Keratinocyte (primary cell): Measurements from ENCODE around the gene MON2. TPM values are rescaled to one million over a fixed set of nuclear protein-coding genes. Genes with fewer than 3 reads are reported as not detected.

Experiments used
- DNase-seq: peaks from one replicate; pipeline ENCODE4 v3.0.0-alpha.2; 2011; ENCODE audit warnings: low read depth, missing footprints, low spot score
- FAIRE-seq: peaks from 2 replicates; lab custom pipeline; 2011; peaks lifted over from hg19 to GRCh38; lab: Jason Lieb, UNC
- H2AFZ ChIP-seq: 2 replicates; pipeline ENCODE4 v1.6.0; 2012; ENCODE audit warnings: low read length, control low read depth, inconsistent platforms; ENCODE audit not compliant: control insufficient read depth
- H3K27ac ChIP-seq: 2 replicates; pipeline ENCODE4 v1.5.1; 2011; ENCODE audit warnings: low read length; ENCODE audit not compliant: control insufficient read depth, insufficient read depth
- H3K27me3 ChIP-seq: 3 replicates; pipeline ENCODE4 v1.6.0; 2011; ENCODE audit warnings: low read length; ENCODE audit not compliant: control insufficient read depth, insufficient read depth; ENCODE audit errors: extremely low read depth
- H3K36me3 ChIP-seq, 2 experiments: 2 replicates in 1 of 2; 3 replicates in 1 of 2; pipeline ENCODE4 v1.5.1; 2011; ENCODE audit warnings: low read length in 2 of 2, mild to moderate bottlenecking in 1 of 2; ENCODE audit not compliant: control insufficient read depth in 2 of 2, insufficient read depth in 2 of 2; ENCODE audit errors: extremely low read depth in 1 of 2
- H3K4me1 ChIP-seq: 3 replicates; pipeline ENCODE4 v1.5.1; 2011; ENCODE audit warnings: low read length; ENCODE audit not compliant: control insufficient read depth, insufficient read depth; ENCODE audit errors: extremely low read depth
- H3K4me2 ChIP-seq: 3 replicates; pipeline ENCODE4 v1.6.0; 2011; ENCODE audit warnings: low read depth, low read length; ENCODE audit not compliant: control insufficient read depth, insufficient read depth; ENCODE audit errors: extremely low read depth
- H3K4me3 ChIP-seq, 3 experiments: fragments of 200-600 bp in 1 of 3; sonication (generic) in 1 of 3; 2 replicates in 2 of 3; 3 replicates in 1 of 3; pipeline ENCODE4 v1.5.1; 2011 to 2016; ENCODE audit warnings: low read length in 3 of 3, mild to moderate bottlenecking in 3 of 3, control low read depth in 2 of 3, inconsistent platforms in 1 of 3, low read depth in 1 of 3, mixed read lengths in 1 of 3, mixed run types in 1 of 3, moderate library complexity in 1 of 3; ENCODE audit not compliant: control insufficient read depth in 2 of 3, insufficient read depth in 2 of 3; ENCODE audit errors: extremely low read depth in 1 of 3
- H3K79me2 ChIP-seq: 2 replicates; pipeline ENCODE4 v1.6.0; 2012; ENCODE audit warnings: low read length; ENCODE audit not compliant: control insufficient read depth, insufficient read depth
- H3K9ac ChIP-seq: 3 replicates; pipeline ENCODE4 v1.6.0; 2011; ENCODE audit warnings: low read length; ENCODE audit not compliant: control insufficient read depth, insufficient read depth; ENCODE audit errors: extremely low read depth
- H3K9me1 ChIP-seq: 3 replicates; pipeline ENCODE4 v1.6.0; 2011; ENCODE audit warnings: low read length; ENCODE audit not compliant: control insufficient read depth, insufficient read depth; ENCODE audit errors: extremely low read depth
- H3K9me3 ChIP-seq: 2 replicates; pipeline ENCODE4 v1.5.1; 2012; ENCODE audit warnings: low read depth, low read length; ENCODE audit not compliant: control insufficient read depth
- H4K20me1 ChIP-seq: 3 replicates; pipeline ENCODE4 v1.6.0; 2011; ENCODE audit warnings: low read length; ENCODE audit not compliant: control insufficient read depth, insufficient read depth; ENCODE audit errors: extremely low read depth
- EZH2 ChIP-seq: IDR thresholded peaks from one replicate; pipeline ENCODE4 v1.6.1; 2012; ENCODE audit warnings: inconsistent platforms, mild to moderate bottlenecking, low read length, moderate library complexity
- dilution Hi-C: fragments of 300-500 bp; cut with MboI; formaldehyde crosslinking; loops from one replicate; pipeline ENCODE4 v1.7.0; 2020; ENCODE audit warnings: low sequenced_read_pairs; ENCODE audit not compliant: extremely low pct_ligation_motif_present
- polyA plus RNA-seq, 5 experiments: library from polyadenylated mRNA; depleted of rRNA in 3 of 5; stranded (reverse) in 3 of 5; stranded (forward) in 1 of 5; unstranded in 1 of 5; fragments of >200 nt; gene quantifications; 1 replicate in 1 of 5; 2 replicates in 3 of 5; 3 replicates in 1 of 5; pipeline versions ENCODE4 v1.2.1 to v1.2.3, GENCODE V29; 2011 to 2012; ENCODE audit warnings: missing spikeins in 2 of 5, low read depth in 1 of 5, low replicate concordance in 1 of 5
- small RNA-seq, 3 experiments: library from RNA; depleted of rRNA; stranded (forward); fragments of <200 nt; gene quantifications; one replicate each; pipeline ENCODE3, GENCODE V24; 2012; ENCODE audit warnings: low read depth in 3 of 3, low replicate concordance in 1 of 3; ENCODE audit not compliant: insufficient read length in 3 of 3
- TF ChIP-seq, protein P1 (sequence below), 3 experiments: IDR thresholded peaks in 1 of 3; conservative IDR thresholded peaks in 1 of 3; optimal IDR thresholded peaks in 1 of 3; 2 replicates in 2 of 3; 3 replicates in 1 of 3; pipeline versions ENCODE3 to v1.5.1; 2011; ENCODE audit warnings: low read length in 3 of 3, mild to moderate bottlenecking in 3 of 3, moderate library complexity in 2 of 3, control low read depth in 1 of 3, inconsistent platforms in 1 of 3; ENCODE audit not compliant: insufficient read depth in 2 of 3; ENCODE audit errors: extremely low read depth in 1 of 3

MON2 gene
- polyA plus RNA-seq, 1 donor (not counting 4 experiments of a cell fraction or from before 2014, with no cell fraction given), result 18.5 TPM

DNA sequence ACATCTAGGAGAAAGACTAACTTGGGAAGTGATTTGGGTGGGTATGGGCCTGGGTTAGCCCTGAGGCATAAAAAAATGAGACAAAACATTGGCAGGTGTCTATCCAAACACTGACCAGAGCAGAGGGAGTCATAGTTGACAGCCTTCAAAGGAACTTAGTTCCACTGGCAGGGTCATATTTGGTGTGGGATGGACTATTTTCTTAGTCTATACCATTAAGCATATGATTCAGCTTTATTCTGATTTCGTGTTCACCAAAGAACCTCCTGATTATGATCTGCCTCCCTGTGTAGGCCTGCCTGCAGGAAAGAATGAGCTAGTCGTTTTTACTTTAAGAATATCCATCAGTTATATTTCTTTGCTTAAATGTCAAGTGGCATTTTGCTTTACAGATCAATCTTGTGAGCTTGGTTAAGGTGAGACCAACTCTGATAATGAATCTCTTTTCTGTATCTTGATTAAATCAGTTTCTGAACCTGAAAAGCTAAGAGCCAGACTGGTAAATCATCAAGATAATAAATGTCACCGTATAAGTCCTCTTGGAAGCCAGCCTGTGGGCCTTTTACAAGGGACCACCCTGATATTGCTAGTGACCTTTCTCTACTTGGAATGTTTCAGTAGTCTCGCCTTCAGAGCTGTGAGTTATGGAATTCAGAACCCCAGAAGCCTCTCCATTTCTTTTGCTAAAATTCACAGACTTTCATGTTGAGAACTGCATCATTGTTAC lies 182.9 kb downstream of the MON2 start:
- H4K20me1 ChIP-seq, result no peaks in the 10 kb centered on the region
- no peak overlapping the region for H3K4me2 ChIP-seq
- H3K27ac ChIP-seq, result no peak overlapping the region
- no peak for FAIRE-seq
- H3K79me2 ChIP-seq, result no peaks in the 10 kb centered on the region
- peak overlapping the region; percentile 14 for H2AFZ ChIP-seq
- H3K4me3 ChIP-seq, result no peak overlapping the region
- no peaks in the 10 kb centered on the region for H3K36me3 ChIP-seq
- no peaks in the 10 kb centered on the region for H3K9me1 ChIP-seq
- dilution Hi-C loops, result no loop called here
- no peak overlapping the region for H3K9ac ChIP-seq
- H3K4me1 ChIP-seq, result peaks cover 7% of the 10 kb centered on the region
- no peaks in the 10 kb centered on the region for H3K27me3 ChIP-seq
- no peak for DNase-seq
- TF ChIP-seq, protein P1, sequence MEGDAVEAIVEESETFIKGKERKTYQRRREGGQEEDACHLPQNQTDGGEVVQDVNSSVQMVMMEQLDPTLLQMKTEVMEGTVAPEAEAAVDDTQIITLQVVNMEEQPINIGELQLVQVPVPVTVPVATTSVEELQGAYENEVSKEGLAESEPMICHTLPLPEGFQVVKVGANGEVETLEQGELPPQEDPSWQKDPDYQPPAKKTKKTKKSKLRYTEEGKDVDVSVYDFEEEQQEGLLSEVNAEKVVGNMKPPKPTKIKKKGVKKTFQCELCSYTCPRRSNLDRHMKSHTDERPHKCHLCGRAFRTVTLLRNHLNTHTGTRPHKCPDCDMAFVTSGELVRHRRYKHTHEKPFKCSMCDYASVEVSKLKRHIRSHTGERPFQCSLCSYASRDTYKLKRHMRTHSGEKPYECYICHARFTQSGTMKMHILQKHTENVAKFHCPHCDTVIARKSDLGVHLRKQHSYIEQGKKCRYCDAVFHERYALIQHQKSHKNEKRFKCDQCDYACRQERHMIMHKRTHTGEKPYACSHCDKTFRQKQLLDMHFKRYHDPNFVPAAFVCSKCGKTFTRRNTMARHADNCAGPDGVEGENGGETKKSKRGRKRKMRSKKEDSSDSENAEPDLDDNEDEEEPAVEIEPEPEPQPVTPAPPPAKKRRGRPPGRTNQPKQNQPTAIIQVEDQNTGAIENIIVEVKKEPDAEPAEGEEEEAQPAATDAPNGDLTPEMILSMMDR (optimal IDR thresholded peaks at IDR 0.05 in 1 of 3, IDR thresholded peaks at IDR 0.05 in 1 of 3, conservative IDR thresholded peaks at IDR 0.05 in 1 of 3; ENCODE audit: extremely low read depth in 1 of 3, insufficient read depth in 2 of 3, low read length in 3 of 3), result no peak
- no peak for TF ChIP-seq EZH2
- H3K9me3 ChIP-seq, result no peaks in the 10 kb centered on the region

Small RNA genes lying within 50 kb of the gene (small RNA-seq; reads per million reads assigned to genes)
- gene MIRLET7I, result 1,783 to 36,724 (median 26,256) reads per million in 3 experiments
- gene RNU6-399P, result 0 reads per million in 3 experiments

Other genes with a start within 250 kb of the MON2 start
- gene USP15, start 206.4 kb upstream of the MON2 start, polyA plus RNA-seq, result 48.9 to 66.5 TPM (median 51.1 TPM) in 3 replicates